Measurements from ENCODE around the gene SLC25A45.

Gene SLC25A45

DNA sequence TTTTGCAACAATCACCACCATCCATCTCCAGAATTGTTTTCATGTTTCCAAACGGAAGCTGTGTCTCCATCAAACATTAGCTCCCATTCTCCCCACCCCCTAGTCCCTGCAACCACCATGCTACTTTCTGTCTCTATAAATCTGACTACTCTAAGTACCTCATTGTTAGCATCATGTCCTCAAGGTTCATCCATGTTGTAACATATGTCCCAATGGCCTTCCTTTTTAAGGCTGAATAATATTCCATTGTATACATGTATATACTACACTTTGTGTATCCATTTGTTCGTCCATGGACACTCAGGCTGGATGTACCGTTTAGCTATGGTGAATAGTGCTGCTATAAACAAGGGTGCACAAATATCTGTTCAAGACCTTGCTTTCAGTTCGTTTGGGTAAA, 57.0 kb downstream of the SLC25A45 start:
- DNase-seq (ENCODE audit: low read depth in 2 of 3, low spot score in 1 of 3): no peak
